AML-193 (cell line): ENCODE measurements around the gene FRMPD4.
"Not testable (repeated sequence)": the region's sequence is repeated elsewhere in the genome, so short reads cannot be mapped to it uniquely, and the experiment has no call there.

Experiments used
- DNase-seq, 2 experiments: peaks; one replicate each; lab custom pipeline; 2025; lab: John Stamatoyannopoulos, UW

The FRMPD4 gene

DNA sequence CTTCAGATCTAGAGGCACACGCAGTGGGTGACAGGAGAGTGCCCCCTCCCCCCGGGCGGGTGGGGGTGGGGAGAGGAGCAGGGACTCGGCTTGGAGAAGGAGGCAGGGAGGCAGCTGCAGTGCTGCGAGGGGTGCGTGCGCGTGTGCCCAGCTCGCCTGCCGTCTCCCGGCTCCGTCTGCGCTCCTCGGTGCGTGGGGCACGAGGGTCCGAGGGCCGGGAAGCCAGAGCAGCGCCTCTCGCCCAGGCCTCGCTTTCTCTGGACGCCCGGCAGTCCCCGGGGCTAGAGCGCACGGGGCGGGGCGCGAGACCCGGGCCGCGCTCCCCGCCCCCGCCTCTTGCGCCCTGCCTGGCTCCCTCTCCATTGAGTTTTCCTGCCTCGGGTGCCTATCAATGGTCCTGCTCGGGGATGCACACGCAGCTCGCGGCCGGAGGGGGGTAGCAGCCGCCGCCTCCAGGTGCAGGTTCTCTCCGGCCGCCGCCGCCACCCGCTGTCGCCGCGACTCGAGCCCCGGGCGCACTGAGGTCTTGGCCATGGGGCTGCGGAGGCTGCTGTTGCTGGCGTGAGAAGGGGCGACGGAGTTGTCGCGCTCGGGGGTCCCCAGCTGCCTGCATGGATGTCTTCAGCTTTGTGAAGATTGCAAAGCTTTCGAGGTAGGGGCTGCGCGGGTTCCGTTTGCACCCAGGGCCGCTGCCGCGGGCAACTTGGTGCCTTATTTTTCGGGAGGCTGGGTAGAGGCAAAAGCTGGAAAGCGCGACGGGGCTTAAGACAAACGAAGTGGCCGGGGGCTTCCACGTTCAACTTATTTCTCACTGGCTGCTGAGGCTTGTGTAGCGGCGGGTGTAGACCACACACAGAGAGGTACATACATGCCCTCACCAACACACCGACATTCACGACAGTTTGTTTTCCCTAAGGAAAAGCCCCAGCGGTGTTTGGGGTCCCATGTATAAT, at the start of gene FRMPD4:
Gene FRMPD4, plus strand, starts transcription at position 113 of the 953 bp plus-strand sequence. Its CDS starts 499 bp downstream, at position 612.
- no peak for DNase-seq

DNA sequence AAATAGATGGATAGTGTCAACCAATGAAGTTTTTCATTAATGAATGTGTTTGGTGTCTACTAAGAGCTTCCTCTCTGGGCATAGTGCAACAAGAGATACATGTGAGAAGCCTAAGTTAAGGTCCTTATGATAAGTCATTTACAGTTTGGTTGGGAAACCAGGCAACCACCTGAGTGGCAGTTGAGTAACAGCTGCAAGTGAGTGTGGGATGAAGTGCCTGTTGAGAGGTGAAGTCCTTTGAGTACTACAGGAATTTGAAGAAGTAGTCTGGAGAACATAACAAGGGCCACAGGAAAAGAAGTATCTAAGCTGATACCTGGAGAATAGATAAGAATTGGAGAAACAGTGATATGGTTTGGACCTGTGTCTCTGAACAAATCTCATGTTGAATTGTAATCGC, 48.5 kb upstream of the FRMPD4 start:
- DNase-seq = no peak

DNA sequence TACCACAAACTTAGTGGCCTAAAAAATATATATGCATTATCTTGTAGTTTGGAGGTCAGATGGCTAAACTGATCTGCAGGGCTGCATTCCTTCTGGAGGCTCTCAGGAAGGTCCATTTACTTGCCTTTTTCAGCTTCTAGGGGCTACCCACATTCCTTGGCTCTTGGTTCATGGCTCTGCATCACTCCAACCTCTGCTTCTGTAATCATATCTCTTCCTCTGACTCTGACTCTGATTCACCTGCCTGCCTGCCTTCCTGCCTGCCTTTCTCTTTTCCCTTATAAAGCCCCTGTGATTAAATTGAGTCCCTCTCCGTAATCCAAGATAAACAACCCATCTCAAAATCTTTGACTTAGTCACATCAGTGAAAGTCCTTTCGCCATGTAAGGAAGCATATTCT, 25.0 kb upstream of the FRMPD4 start:
- no peak for DNase-seq

DNA sequence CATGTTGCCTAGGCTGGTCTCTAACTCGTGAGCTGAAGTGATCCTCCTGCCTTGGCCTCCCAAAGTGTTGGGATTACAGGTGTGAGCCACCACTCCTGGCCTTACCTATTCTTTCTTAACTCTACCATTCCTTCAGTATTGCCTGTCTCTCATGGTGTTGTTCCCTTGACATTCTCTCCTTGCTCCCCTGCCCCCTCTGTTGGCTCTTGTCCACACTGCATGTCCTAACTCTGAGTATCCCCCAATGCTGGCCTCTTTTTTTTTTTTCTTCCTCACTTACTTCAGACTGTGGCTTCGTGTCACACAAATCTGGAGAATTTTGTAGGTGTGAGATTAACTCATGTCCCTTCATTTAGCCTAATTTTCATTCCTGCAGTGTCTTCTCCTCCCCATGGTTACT, 22.9 kb upstream of the FRMPD4 start:
- DNase-seq = no peak

DNA sequence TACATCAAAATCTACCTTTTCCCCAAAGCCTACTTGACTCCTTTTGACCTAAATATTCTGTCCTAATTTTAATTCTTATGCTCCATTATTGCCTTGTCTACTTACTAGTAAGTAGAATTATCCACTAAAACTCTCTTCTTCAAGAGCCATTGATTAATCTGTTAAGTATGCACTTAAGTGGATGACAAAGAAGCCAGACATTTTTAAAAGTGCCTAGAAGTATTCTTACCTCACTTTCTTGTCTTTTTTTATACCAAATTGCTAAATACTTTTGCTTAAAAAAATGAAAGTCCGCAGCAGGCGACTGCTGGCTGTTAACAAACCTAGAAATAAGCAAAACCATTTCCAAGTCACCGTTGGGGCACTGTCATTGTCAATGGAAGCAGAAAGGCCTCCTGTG, 20.1 kb upstream of the FRMPD4 start:
- no peak for DNase-seq

DNA sequence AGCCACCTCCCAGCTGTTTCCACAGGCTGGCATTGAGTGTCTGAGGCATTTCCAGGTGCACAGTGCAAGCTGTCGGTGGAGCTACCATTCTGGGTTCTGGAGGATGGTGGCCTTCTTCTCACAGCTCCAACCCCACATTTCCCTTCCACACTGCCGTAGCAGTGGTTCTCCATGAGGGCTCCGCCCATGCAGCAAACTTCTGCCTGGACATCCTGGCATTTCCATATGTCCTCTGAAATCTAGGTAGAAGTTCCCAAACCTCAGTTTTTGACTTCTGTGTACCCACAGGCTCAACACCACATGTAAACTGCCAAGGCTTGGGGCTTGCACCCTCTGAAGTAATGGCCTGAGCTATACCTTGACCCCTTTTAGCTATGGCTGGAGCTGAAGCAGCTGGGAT, 10.3 kb upstream of the FRMPD4 start:
- no peak for DNase-seq

DNA sequence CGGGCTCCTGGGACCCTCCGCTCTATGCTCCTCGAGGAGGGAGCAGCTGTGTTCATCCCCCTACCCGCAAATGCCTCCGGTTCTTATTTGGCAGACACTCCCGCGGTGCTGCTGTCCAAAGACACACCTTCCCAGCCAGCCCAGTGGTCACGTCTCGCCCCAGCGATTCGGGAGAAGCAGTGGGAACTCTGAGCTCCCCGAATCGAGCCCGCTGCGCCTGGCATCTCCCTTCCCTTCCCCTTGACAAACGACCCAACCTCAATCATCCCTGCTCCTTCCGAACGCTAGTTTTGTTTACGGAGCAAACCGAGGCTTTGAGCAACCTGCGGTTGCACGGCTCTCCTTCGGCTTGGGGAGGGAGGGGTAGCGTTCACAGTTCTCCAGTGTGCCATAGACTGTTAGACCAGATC, 317 bp upstream of the FRMPD4 start:
- no peak for DNase-seq

DNA sequence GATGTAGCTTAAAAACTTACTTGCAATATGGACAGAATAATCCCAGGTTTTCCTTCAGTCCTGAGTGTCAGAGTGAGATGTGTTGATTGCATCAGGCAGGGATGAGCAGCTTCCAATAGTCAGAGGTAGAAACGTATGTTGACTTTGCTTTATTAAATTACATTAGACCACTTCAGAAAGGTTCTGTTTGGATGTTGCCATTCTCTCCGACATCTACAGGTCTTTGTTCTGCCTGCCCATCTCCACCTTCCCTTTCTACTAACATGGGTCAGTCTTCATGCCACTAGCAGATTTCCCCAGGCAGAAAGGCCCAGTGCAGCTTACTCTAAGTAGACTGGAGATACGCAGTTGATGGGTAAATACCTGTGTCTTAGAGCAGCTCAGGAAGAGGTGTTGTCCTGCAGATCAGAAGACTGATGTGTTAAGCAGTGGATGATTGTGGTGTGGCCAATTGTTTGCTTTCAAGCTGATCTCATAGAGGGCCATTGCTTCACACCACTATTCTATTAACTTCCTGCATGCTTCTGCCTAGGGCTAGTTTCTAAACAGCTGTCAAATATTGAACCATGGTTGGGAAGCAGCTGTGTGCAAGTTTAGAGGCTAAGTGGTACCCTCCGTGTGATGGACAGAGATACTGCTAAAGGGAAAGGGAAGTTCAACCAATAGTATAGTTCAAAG, 1.8 kb downstream of the FRMPD4 start:
- DNase-seq = no peak

DNA sequence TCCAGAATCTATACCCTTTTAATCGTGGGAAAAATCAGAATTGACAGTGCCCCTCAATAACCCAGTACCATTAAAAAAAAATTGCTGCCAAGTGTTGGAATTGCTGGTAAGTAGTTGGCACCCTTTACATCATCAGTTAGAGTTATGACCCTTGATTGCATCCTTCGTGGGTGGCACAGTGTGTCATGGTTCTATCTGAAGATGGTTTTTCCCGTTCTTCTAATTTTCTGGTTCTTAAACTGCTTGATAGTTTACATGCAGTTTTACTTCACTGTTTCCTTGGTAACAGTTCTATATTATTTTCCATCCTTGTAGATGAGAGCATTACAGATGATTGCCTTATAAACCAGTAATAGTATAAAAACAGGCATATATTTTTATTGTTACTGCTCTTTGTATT, 3.2 kb downstream of the FRMPD4 start:
- no peak for DNase-seq

DNA sequence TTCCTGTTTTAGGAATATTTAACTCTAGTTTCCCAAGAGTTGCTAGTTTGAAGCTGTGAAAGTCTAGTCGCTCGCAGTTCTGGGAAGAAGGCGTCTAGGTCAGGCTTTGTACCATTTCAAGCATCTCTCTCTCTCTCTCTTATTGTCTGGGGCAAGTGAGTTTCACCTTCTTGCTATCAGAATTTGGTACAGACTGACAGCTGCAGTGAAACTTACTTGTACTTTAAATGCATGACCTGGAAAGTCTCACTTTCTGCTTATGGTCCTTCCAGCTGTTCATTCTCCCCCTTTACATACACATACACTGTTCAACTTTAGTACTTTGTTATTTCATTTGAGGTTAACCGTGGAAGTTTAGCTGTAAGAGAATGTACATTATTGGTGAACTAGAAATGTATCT, 4.4 kb downstream of the FRMPD4 start:
- no peak for DNase-seq

DNA sequence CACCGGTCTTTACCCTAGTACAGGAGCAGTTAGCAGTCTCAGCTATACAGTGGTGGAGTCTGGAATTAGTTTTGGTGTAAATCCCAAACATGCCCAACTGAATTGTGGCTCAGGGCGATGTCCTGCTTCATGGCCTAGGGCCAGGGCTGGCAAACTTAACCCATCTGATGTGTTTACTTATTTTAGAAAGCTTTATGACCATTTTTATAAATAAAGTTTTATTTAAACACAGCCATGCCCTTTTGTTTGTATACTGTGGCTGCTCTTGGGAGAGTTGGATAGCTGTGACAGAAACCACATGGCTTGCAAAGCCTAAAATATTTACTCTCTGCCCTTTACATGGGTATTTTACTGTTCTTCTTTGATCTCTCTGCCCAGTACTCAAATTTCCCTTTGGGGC, 7.1 kb downstream of the FRMPD4 start:
- no peak for DNase-seq

DNA sequence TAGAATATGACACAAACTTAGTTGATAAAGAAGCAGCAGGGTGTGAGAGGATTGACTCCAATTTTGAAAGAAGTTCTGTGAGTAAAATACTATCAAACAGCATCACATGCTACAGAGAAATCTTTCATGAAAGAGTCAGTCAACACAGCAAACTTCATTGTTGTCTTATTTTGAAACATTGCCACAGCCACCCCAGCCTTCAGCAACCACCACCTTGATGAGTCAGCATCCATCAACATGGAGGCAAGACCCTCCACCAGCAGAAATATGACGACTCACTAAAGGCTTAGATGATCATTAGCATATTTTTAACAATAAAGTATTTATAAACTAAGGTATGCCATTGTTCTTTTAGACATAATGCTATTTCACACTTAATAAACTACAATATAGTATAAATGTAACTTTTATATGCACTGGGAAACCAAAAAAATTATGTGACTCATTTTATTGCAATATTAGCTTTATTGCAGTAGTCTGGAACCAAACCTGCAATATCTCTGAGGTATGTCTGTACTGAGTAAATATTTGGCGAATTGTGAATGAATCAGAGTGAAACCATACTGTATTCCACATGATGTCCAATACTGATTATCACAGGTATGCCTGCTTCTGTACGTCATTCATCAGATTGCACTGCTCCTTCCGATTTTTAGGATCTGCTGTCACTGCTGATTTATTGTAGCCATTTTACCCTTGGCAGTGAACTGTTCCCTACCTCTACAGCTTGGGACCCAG, 11.6 kb downstream of the FRMPD4 start:
- no peak for DNase-seq

DNA sequence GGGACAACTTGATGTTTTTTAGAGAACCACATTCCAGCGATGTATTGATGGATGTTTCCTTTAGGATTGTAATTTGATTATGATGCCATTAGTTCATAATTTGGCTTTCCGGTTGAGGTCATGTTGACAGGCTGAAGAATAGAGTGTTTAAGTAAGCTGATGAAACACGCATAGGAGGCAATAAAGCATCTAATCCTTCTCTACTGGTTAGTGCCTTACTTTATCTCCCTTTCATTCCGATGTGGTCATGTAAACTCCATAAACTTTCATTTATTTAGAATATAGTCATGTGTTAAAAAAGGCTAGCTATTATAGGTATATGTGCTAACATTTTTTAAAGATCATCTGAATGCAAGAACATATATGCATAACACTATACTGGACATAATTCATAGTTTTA, 15.0 kb downstream of the FRMPD4 start:
- no peak for DNase-seq

DNA sequence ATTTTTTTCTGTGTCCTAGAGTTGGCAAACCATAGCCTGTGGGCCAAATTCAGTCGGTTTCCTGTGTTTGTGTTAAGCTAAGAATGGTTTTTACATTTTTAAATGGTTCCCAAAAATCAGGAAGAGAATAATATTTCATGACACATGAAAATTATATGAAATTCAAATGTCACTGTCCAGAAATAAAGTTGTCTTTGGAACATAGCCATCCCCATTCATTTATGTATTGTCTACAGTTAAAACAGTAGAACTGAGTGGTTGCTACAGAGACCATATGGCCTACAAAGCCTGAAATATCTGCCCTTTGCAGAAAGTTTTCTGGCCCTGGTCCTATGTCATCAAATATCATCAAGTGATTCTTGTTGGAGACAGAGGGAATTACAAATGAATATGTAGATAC, 15.5 kb downstream of the FRMPD4 start:
- no peak for DNase-seq

DNA sequence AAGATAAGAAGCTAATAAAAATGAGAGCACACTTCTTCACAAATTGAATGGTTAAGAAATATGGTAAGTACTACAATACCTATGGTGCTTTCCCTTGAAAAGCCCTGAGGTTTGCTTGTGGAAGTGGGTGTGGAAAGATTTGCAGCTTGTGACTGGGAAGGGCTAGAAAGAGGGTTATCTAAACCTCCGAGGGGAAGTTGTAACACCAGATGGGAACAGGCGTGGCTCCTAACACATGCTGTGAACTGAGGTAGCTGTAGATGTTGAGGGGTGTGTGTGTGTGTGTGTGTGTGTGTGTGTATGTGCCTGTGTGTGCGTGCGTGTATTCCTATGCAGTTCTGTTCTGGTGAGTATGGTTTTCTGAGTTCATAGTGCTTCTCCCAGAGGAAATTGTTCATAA, 21.5 kb downstream of the FRMPD4 start:
- DNase-seq = no peak

DNA sequence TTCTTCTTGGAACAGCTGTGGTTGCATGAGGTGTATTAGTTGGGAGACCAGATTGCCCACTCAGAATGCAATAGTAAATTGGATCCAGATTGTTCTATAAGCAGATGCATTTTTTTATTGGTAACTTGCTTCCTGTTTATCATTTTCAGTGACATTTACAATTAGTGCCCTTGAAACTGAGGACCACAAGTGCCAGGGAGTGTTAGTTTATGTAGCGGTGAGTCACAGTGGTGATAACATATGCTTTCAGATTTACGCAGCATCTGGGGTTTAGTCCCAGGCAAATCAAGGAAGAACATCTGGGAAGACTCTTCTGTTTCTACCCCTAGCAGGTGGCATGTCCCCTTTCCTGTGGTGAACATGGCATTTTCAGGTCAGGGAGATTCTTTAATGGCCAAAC, 24.1 kb downstream of the FRMPD4 start:
- no peak for DNase-seq

DNA sequence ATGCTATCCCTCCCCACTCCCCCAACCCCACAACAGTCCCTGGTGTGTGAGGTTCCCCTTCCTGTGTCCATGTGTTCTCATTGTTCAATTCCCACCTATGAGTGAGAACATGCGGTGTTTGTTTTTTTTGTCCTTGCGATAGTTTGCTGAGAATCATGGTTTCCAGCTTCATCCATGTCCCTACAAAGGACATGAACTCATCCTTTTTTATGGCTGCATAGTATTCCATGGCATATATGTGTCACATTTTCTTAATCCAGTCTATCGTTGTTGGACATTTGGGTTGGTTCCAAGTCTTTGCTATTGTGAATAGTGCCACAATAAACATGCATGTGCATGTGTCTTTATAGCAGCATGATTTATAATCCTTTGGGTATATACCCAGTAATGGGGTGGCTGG, 25.9 kb downstream of the FRMPD4 start:
- not testable (repeated sequence) for DNase-seq

DNA sequence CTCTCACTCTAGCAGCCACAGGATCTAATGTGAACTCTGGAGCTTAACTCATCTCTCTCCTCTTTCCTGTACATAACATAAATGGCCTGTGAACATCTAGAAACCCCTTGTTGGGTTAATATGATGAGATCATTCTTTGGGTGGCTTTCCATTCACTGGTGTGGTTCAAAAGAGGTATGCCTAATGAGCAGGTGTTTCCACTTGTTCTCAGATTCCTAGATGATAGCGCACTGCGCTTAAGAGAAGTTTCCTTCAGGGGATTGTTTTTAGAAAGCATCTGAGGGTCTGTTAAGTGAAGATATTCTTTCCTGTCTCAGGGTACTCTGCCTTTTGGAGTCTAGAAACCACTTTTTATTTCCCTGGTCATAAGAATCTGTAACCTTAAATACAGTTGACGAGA, 32.5 kb downstream of the FRMPD4 start:
- no peak for DNase-seq

DNA sequence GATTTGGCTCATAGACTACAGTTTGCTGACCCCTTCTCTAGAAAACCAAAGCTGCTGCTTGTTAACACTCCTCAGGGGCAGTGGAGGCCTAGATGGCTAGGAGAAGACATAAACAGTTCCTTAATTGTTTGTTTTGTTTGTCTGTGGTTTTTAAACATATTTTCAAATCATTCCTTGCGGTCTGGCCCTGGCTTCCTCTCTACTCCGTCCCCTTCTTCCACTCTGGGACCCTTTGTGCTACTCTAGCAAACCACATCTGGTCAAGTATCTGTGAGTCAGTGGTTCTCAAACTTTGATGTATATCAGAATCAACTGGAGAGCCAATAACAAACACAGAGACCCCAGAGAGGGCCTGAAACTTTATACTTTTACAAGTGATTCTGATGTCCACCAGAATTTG, 36.1 kb downstream of the FRMPD4 start:
- DNase-seq = no peak

DNA sequence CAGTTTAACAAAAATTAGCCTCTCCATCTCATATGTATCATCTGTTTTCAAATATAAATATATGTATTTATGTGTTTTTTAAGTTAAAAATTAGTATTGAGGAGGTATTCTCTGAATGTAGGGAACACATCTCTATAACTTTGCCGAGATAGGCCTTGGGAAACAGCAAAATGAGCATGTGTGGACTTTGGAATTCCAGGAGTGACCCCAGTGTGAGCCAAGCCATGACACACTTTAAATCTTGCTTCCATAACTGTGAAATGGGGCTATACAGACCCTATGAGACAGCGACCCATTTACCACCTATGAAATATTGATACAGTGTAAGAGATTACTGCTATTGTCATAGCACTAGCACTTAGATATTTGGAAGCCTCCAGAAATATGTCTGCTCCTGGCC, 58.8 kb downstream of the FRMPD4 start:
- DNase-seq = no peak

DNA sequence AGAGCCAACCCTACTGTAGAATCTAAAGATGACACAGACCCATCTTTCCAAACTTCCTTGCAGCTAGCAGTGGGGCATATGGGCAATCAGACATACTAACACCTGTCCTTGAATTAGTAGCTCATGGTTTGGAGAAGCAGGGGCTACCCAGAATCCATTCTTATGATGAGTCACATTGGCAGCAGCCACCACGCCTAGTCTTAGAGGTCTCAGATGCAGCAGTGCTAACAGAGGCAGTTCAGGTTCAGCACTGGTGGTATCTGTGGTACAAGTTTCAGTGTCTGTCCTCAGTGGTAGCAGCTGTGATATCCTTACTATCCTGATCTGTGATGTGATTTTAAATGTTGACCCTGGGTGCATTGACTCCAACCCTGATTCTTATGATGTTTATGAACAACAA, 68.1 kb downstream of the FRMPD4 start:
- no peak for DNase-seq

DNA sequence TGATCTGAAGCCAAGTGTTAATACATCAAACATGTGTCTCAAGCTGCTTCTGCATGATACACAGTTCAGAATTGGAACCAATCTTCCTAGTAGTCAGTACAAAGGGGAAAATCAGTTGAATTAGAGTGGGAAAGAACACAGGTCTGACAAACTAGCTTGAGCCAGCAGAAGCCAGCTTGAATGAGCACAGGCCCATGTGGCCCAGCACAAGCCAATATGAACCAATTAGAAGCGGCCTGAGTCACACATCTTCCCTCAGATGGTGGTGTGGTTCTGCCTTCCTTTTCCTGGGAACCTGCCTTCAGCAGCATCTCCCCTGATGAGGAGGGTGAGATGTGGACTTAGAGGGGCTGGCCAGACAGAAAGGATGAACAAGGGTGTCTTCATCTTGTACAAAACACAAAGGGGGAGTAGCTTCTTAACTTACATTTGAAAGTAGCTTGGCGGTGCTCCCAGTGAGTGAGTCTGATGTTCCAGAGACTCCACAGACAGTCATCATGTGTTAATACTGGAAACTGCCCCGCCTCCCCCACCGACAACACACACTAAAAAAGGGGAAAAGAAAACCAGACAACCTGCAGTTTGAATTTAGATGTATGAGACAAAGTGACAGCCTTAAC, 72.0 kb downstream of the FRMPD4 start:
- DNase-seq = no peak
